HEK293T (cell line): ENCODE results near the gene KLF12.

Source experiments
- CTCF ChIA-PET: fragments of 350-600 bp; formaldehyde crosslinking; extraction: SDS; loops from one replicate; lab custom pipeline; 2021; ENCODE audit warnings: antibody characterized with exemption, inconsistent platforms; lab: Yijun Ruan, JAX
- POLR2A ChIA-PET: fragments of 350-600 bp; formaldehyde crosslinking; extraction: SDS; loops from one replicate; lab custom pipeline; 2020; ENCODE audit warnings: antibody characterized with exemption, inconsistent platforms; lab: Yijun Ruan, JAX
- DNase-seq: peaks from one replicate; pipeline ENCODE4 v3.0.0; 2012; ENCODE audit warnings: mixed read lengths; ENCODE audit errors: extremely low spot score
- ARNT ChIP-seq: fragments of 450-650 bp; IDR thresholded peaks from 2 replicates; pipeline ENCODE4 v1.6.1; 2017; ENCODE audit warnings: mild to moderate bottlenecking
- BHLHE40 ChIP-seq: fragments of 450-650 bp; IDR thresholded peaks from 2 replicates; pipeline ENCODE4 v1.6.1; 2016; ENCODE audit warnings: mild to moderate bottlenecking, moderate library complexity, borderline replicate concordance
- CTBP1 ChIP-seq: fragments of 450-650 bp; IDR thresholded peaks from 2 replicates; pipeline ENCODE4 v1.6.1; 2016; ENCODE audit warnings: borderline replicate concordance
- ELF4 ChIP-seq: fragments of 450-650 bp; IDR thresholded peaks from 2 replicates; pipeline ENCODE4 v1.6.1; 2017; ENCODE audit warnings: antibody characterized with exemption
- FOXA1 ChIP-seq: fragments of 450-650 bp; IDR thresholded peaks from 2 replicates; pipeline ENCODE4 v1.6.1; 2016; ENCODE audit warnings: mild to moderate bottlenecking
- FOXK2 ChIP-seq: fragments of 450-650 bp; IDR thresholded peaks from 2 replicates; pipeline ENCODE4 v1.6.1; 2016; ENCODE audit warnings: mild to moderate bottlenecking
- FOXM1 ChIP-seq: fragments of 450-650 bp; IDR thresholded peaks from 2 replicates; pipeline ENCODE4 v1.6.1; 2017; ENCODE audit warnings: mild to moderate bottlenecking, borderline replicate concordance
- HDGF ChIP-seq: fragments of 450-650 bp; IDR thresholded peaks from 2 replicates; pipeline ENCODE4 v1.6.1; 2017; ENCODE audit warnings: antibody characterized with exemption, borderline replicate concordance
- L3MBTL2 ChIP-seq: fragments of 450-650 bp; conservative IDR thresholded peaks from 2 replicates; pipeline ENCODE4 v1.6.1; 2016; ENCODE audit warnings: mild to moderate bottlenecking
- LEF1 ChIP-seq: fragments of 450-650 bp; IDR thresholded peaks from 2 replicates; pipeline ENCODE4 v1.6.1; 2017; ENCODE audit warnings: mild to moderate bottlenecking, borderline replicate concordance
- NFRKB ChIP-seq: fragments of 450-650 bp; IDR thresholded peaks from 2 replicates; pipeline ENCODE4 v1.6.1; 2016; ENCODE audit warnings: mild to moderate bottlenecking, moderate library complexity
- PKNOX1 ChIP-seq: fragments of 450-650 bp; IDR thresholded peaks from 2 replicates; pipeline ENCODE4 v1.6.1; 2016
- SP1 ChIP-seq: fragments of 450-650 bp; IDR thresholded peaks from 2 replicates; pipeline ENCODE4 v1.6.1; 2017
- SUZ12 ChIP-seq: fragments of 450-650 bp; IDR thresholded peaks from 2 replicates; pipeline ENCODE4 v1.6.1; 2016; ENCODE audit warnings: mild to moderate bottlenecking
- TARDBP ChIP-seq: fragments of 450-650 bp; IDR thresholded peaks from 2 replicates; pipeline ENCODE4 v1.6.1; 2016
- ZNF384 ChIP-seq: fragments of 450-650 bp; IDR thresholded peaks from 2 replicates; pipeline ENCODE4 v1.6.1; 2016

Gene KLF12

GRCh38 chr13:74098077-74098476 lies 36.1 kb downstream of the KLF12 start:
- CTCF ChIA-PET, result no interaction called here
- no peak for TF ChIP-seq SUZ12
- no peak for TF ChIP-seq TARDBP
- TF ChIP-seq LEF1, result no peak
- no peak for TF ChIP-seq CTBP1
- TF ChIP-seq NFRKB, result no peak
- TF ChIP-seq SP1, result no peak
- TF ChIP-seq L3MBTL2, result no peak
- TF ChIP-seq FOXK2, result no peak
- no peak for TF ChIP-seq HDGF
- no peak for TF ChIP-seq ZNF384
- no peak for TF ChIP-seq BHLHE40
- no peak for TF ChIP-seq ELF4
- no peak for TF ChIP-seq FOXA1
- TF ChIP-seq PKNOX1, result no peak
- TF ChIP-seq FOXM1, result no peak
- TF ChIP-seq ARNT, result no peak
- POLR2A ChIA-PET, result interaction anchor here (1.4 kb wide), 1 partner anchor 37 kb away, joined by 3 read pairs; the partner anchor contains the start of gene KLF12
- DNase-seq, result no peak

- no peak for TF ChIP-seq CTBP1
- no peak for TF ChIP-seq LEF1
- no peak for TF ChIP-seq HDGF
- TF ChIP-seq FOXA1, result no peak
- DNase-seq, result no peak
- ChIA-PET POLR2A (no interaction called here), CTCF (no interaction called here)
Measured at GRCh38 chr13:74097116-74097515, 37.1 kb downstream of the KLF12 start.

- TF ChIP-seq CTBP1 (no peak), BHLHE40 (no peak), ELF4 (no peak), ZNF384 (no peak), PKNOX1 (no peak), HDGF (no peak), SP1 (no peak), FOXA1 (no peak), TARDBP (no peak), NFRKB (no peak), FOXK2 (no peak), ARNT (no peak), LEF1 (no peak), SUZ12 (no peak), L3MBTL2 (no peak), FOXM1 (no peak)
- ChIA-PET POLR2A (no interaction called here), CTCF (interaction anchor here (0.6 to 1.4 kb wide), 3 partner anchors 9 to 258 kb away, joined by 3 read pairs; no protein-coding TSS in a partner anchor)
- no peak for DNase-seq
Measured at GRCh38 chr13:74093691-74094090, 40.5 kb downstream of the KLF12 start.

DNA sequence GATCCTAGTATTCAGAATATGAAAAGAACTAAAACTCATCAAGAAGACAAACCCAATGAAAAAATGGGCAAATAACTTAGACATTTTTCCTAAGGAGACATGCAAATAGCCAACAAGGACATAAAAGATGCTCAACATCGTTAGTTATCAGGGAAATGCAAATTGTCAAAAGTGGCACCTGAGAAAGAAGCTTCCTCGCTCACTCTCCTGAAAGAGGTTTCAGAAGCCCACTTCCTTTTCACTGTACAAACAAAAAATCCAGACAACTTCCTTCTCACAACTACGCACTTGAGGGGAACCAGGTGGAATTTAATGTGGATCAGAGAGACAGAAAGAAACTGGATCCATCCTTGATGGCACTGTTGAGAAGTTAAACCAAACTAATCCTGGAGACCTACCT lies 41.5 kb downstream of the KLF12 start:
- no peak for TF ChIP-seq NFRKB
- TF ChIP-seq ELF4, result no peak
- TF ChIP-seq L3MBTL2, result no peak
- TF ChIP-seq FOXM1, result no peak
- TF ChIP-seq SP1, result no peak
- no peak for TF ChIP-seq CTBP1
- TF ChIP-seq TARDBP, result no peak
- no peak for TF ChIP-seq ARNT
- no peak for TF ChIP-seq ZNF384
- TF ChIP-seq FOXA1, result no peak
- no peak for TF ChIP-seq BHLHE40
- no peak for TF ChIP-seq LEF1
- no peak for TF ChIP-seq FOXK2
- no peak for TF ChIP-seq PKNOX1
- no peak for TF ChIP-seq HDGF
- TF ChIP-seq SUZ12, result no peak
- CTCF ChIA-PET, result interaction anchor here (1.1 kb wide), 1 partner anchor 11 kb away, joined by 5 read pairs; no protein-coding TSS in a partner anchor
- POLR2A ChIA-PET, result no interaction called here
- DNase-seq, result no peak

DNA sequence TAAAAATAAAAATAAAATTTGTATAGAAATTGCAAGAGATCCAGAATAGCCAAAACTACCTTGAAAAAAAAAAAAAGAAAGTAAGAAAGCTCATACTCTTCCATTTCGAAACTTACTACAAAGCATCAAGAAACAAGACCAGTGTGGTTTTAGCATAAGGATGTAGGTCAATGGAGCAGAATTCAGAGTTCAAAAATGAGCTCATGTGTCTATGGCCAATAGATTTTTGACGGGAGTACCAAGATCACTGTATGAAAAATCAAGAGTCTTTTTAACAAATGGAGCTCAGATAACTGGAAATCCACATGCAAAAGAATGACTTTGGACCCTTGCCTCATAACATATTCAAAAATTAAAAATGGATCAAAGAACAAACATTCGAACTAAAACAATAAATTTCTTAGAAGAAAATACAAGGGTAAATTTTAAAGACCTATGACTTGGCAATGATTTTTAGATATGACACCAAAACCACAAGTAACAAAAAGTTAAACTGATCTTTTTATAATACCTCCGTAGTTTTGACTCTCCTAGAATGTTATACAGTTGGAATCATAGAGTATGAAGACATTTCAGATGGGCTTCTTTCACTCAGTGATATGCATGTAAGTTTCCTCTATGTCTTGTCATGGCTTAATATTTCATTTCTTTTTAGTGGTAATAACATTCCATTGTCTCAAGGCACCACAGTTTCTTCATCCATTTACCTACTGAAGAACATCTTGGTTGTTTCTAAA lies 43.2 kb downstream of the KLF12 start:
- ChIA-PET POLR2A (no interaction called here), CTCF (no interaction called here)
- TF ChIP-seq L3MBTL2 (no peak), LEF1 (no peak), HDGF (no peak), ZNF384 (no peak), SP1 (no peak), FOXM1 (no peak)
- DNase-seq, result no peak

DNA sequence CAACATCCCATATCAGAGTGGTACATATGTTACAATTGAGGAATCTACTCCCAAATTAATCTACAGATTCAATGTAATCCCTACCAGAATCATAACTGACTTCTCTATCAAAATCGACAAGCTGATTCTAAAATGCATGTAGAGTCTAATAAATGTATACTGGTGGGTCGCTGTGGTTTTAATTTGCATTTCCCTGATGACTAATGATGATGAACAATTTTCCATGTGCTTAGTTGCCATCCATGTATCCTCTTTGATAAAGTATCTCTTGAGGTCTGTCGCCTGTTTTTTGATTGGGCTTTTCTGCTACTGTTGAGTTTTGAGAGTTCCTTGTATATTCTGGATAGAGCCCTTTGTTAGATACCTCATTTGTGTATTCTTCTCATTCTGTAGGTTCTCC lies 43.8 kb downstream of the KLF12 start:
- ChIA-PET CTCF (no interaction called here), POLR2A (no interaction called here)
- TF ChIP-seq ZNF384, result no peak
- TF ChIP-seq ELF4, result no peak
- no peak for TF ChIP-seq FOXK2
- no peak for TF ChIP-seq TARDBP
- TF ChIP-seq FOXM1, result no peak
- TF ChIP-seq HDGF, result no peak
- no peak for TF ChIP-seq CTBP1
- TF ChIP-seq LEF1, result no peak
- TF ChIP-seq SUZ12, result no peak
- no peak for TF ChIP-seq SP1
- no peak for TF ChIP-seq ARNT
- no peak for TF ChIP-seq BHLHE40
- no peak for TF ChIP-seq L3MBTL2
- TF ChIP-seq NFRKB, result no peak
- TF ChIP-seq PKNOX1, result no peak
- no peak for DNase-seq
